ENCODE measurements around the gene SPATS2L. TPM values are rescaled to one million over a fixed set of nuclear protein-coding genes. Genes with fewer than 3 reads are reported as not detected.

The SPATS2L gene
- total RNA-seq, 1 donor from 2014 or later: 120 TPM

- no peak for DNase-seq (ENCODE audit: low spot score)
These were observed 192.1 kb downstream of the SPATS2L start for GRCh38 chr2:200498402-200499162.

- no peak for DNase-seq (ENCODE audit: low spot score)
These were observed 195.7 kb downstream of the SPATS2L start for GRCh38 chr2:200502196-200502595.

DNA sequence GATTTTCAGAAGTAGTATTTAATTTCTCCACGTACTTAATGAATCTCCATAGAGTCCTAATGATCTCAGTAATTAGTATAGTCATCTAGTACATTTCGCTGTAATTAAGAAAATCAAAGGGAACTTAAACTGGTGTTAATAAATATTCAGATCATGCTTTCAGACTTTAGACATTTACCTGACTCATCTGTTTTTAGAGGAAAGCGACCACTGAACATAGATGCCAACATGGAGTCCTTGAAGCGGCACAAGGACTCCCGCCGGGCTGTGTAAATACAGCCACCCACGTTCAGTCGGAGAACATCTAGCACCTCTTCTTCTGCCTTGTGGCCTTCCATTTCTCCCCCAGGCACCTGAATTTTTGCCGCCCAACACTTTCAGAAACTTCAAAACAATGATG is 200.2 kb downstream of the SPATS2L start:
- DNase-seq (ENCODE audit: low spot score): no peak

- no peak for DNase-seq (ENCODE audit: low spot score)
These were observed 200.7 kb downstream of the SPATS2L start for GRCh38 chr2:200507179-200507578.

GRCh38 chr2:200509235-200509611 is 202.7 kb downstream of the SPATS2L start:
- DNase-seq (ENCODE audit: low spot score): peak; percentile 14

DNA sequence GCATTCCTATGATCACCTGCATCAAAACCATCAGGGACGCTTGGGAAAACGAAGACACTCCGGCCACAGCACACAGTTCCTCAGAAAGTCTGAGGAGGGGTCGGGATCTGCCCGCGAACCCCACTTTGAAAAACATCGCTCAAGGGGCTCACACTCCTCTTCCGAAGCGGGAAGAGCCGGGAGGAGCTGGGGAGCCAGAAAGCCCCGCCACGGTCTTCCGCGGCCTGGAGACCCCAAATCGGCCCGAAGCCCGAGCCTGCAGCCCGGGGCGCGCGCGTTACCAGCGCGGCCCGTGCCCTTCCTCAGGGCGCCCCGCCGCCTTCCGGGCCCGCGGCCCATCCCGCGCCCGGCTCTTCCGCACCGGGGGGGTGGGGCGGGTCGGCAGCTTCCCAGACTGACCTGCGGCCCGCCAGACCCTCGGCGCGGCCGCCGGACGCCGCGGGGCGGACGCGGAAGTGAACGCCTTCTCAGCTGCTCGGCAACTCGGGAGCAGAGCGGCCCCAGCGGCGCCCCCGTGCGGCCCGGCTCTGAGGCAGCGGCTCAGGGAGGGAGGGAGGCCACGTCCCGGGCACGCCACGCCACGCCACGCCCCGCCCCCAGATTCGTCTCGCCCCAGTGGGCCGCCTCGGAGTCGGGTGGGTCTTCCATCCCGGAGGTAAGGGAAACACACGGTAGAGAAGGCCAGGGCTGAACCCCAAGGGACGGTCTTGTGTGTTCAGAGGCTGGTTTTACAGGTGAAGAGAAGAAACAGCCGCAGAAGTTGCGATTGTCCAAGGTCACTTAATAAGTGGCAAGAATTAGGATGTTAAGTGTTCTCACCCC is 203.3 kb downstream of the SPATS2L start, which contains the start of gene KCTD18:
Gene KCTD18 (minus strand): TSS at position 457 of the 822 bp plus-strand sequence. CDS start 3,052 bp downstream, outside the sequence.
- peak; percentile 92 for DNase-seq (ENCODE audit: low spot score)

GRCh38 chr2:200515155-200515554 is 208.7 kb downstream of the SPATS2L start:
- no peak for DNase-seq (ENCODE audit: low spot score)

GRCh38 chr2:200523158-200523557 is 216.7 kb downstream of the SPATS2L start:
- no peak for DNase-seq (ENCODE audit: low spot score)

DNA sequence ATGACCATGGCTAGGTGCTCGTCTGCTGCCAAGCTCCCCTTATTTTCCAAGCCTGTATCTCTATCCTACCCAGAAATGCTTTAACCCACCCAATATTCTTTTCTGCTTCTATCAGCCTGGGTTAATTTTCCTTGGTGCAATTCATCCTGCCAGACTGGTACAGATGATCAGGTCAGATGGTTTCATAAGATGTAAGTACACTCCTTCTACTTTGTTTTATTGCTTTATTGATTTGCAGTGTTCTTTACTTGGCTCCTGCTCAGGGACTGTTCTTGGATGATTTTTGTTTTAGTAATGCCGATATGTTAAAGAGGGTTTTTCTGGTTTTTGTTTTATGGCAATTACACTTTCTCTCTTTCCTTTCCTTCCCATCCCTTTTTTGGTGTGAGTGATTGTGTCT is 217.1 kb downstream of the SPATS2L start:
- no peak for DNase-seq (ENCODE audit: low spot score)

- peak; percentile 20 for DNase-seq (ENCODE audit: low spot score)
These were observed 218.6 kb downstream of the SPATS2L start for GRCh38 chr2:200525066-200525465.

GRCh38 chr2:200525551-200525881 is 219.0 kb downstream of the SPATS2L start:
- DNase-seq (ENCODE audit: low spot score): no peak

DNA sequence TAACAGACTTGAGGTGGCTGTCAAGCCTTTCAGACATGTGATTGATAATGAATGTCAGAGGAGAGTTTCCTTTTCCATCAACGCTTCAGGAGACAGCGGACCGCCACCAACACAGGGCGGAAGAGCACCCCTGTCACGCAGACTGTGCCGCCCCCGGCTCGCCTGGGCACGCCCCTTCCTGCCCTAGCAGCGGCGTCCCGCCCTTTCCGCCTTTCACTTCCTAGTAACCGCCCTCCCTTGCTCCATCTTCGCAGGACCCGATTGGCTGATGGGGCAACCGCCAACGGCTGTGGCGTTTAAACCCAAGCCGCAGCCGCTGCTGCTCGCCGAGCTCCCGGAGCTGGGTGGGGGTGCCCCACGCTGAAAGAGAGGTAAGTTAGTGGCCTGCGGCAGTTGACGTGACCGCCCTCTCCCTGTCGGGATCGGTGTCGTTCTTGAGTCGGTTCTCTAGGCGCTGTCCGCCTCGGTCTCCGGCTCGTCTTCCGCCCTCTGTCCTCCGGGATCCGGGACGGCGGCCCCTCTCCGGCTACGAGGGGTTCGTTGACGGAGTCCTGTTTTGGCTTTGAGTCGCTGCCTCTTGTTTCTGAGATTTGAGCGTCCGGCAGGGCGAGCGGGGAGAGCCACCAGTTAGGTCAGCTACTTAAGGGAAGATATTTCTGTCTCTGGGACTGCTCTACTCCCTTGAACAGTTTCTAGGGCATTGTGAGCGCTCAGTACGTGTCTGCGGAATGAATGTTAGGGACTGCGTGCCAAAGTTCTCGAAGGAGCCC is 219.6 kb downstream of the SPATS2L start, which contains the start of gene SGO2:
Gene SGO2 (plus strand): TSS at position 326 of the 770 bp plus-strand sequence. CDS start 6,769 bp downstream, outside the sequence.
- peak; percentile 97 for DNase-seq (ENCODE audit: low spot score)

- DNase-seq (ENCODE audit: low spot score): no peak
These were observed 221.7 kb downstream of the SPATS2L start for GRCh38 chr2:200528228-200528627.

Other genes starting within 250 kb of the SPATS2L start
- gene KCTD18, start 203.4 kb downstream of the SPATS2L start, total RNA-seq (ENCODE audit: insufficient read depth, low replicate concordance): 31.5 TPM
- 22.9 TPM for gene SGO2, start 219.5 kb downstream of the SPATS2L start, total RNA-seq (ENCODE audit: insufficient read depth, low replicate concordance)

Data from umbilical cord (tissue), 2 donors.